Islet of Langerhans (tissue), 1 donor: Measurements from ENCODE around the gene AKNA.

ENCODE experiments used
- FAIRE-seq: peaks from one replicate; lab custom pipeline; 2011; peaks lifted over from hg19 to GRCh38; lab: Jason Lieb, UNC

Gene AKNA

DNA sequence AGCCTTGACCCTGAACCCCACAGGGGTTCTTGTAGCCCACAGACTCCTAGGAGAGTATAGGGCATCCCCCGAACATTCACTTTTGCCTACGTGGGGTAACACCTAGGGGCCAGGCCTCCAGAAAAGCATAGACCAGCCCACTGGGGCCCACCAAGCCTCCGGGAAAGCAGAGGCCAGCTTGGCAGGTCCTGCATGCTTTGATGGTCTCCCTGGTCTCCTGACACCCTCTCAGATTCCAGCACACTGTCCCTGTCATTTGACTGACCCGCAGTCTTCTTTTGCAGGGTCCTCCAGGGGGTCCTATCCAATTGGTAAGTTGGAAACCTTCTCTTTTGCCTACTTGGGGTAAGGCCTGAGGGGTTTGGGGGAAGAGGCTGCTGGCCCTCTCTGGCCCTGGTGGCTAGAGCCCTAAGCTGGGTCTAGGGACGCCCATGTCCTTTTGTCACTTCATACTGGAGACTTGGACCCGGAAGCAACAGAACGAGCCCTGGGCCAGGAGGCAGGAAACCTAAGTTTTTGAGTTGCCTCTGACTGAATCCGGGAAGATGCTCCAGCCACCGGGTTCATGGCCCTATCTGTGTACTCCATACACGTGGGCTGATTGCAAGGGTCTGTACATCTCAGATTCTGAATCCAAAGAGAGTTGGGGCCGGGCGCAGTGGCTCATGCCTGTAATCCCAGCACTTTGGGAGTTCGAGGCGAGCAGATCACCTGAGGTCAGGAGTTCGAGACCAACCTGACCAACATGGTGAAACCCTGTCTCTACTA lies 85.8 kb downstream of the AKNA start:
- FAIRE-seq: no peak

DNA sequence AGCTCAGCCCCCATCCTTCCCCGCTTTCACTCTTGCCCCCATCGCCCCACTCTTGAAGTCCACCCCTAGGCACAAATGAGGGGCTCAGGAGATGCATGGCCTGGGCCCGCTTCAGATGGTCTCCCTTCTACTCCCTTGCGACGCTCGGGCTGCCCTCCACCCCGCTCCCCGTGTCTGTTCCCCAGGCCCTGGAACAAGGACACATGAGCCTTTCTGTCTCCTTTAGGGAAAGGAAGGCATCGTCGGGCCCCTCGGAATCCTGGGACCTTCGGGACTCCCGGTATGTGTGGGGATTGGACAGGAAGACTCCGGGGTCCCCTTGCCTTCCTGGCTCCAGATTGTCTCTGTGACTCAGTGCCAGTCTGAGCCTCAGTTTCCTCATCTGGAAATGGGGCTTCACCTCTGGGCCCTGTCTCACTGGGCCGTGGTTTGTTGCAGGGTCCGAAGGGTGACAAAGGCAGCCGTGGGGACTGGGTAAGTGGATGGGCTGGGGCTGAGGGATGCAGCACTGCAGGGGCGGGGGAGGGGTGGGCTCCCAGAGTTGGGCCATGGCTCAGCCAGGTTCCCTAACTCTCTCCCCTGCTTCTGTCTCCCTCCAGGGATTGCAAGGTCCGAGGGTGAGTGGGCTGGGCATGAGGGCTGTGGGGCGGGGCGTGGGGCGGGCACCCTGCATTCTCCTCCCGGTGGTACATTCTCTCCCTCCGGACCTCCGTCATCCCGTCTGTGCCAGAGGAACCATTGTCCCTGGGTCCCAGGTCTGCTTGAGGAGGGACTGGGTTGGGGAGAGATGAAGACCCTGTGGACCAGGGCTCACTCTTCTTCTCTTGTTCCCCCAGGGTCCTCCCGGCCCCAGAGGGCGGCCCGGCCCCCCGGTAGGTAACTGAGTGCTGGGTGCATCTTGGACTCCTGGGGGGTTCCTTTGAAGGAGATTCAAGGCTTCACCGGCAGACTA lies 86.7 kb downstream of the AKNA start:
- FAIRE-seq: no peak

DNA sequence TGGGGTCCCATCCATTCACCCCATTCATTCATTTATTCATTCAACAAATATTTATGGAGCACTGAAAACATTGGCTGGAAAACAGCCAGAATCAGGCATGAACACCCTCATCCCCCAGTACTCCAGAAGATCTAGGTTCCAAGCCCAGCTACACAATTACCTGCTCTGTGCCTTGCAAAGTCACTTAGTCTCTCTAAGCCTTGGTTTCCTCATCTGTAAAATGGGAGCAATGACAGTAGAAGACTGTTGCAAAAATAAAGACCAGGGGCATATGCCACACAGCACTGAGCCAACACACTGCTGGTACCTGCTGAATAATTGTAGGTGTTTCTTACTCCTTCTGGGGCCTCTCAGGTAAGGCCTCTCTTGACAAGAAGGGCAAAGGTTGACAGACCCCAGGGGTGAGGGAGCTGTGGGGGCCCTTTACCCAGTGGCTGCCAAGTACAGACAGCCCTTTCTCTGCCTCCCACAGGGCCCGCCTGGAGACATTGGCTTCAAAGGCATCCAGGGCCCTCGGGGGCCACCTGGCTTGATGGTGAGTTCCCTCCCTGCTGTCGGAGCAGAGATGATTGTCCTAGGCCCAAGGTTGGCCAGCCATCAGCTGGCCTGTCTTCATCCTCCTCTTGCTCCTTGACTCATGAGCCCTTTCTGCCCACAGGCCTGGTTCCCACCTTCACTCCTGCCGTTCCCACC lies 87.5 kb downstream of the AKNA start:
- no peak for FAIRE-seq

DNA sequence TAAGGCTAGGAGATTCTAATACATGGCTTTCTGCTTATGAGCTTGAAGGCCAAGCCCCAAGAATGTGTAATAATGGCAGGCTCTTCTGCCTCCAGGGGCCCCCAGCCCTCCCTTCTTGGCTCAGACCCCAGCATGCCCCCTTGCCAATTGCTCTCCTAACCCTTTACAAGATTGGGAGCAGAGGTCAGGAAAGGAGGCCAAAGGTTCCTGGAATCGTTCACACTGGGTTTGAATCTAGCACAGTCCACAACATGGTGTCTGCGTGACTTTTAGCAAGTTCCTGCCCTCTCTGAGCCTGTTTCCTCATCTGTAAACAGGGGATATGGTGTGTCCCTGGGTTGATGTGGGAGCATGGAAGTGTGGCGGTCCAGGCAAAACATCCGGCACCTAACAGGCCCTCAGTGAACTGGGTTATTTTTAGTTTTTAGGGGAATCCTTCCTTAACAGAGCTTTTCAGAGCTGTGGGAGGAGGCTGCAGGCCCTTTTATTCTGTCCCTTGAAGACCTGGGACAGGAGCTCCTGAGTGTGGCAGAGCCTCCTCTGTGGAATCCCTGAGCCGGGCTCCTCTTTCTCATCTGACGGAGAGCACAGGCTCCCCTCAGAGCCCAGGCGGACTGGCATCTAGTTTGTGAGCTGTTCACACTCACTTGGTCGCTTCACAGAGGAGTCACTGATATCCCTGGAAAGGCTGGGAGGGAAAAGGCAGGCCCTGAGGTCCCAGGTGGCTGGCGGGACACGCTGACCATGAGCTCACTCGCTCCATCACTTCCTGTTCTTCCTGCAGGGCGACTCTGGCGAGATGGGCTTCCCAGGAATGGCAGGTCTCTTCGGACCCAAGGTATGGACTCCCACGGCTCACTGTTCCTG lies 88.3 kb downstream of the AKNA start:
- no peak for FAIRE-seq

DNA sequence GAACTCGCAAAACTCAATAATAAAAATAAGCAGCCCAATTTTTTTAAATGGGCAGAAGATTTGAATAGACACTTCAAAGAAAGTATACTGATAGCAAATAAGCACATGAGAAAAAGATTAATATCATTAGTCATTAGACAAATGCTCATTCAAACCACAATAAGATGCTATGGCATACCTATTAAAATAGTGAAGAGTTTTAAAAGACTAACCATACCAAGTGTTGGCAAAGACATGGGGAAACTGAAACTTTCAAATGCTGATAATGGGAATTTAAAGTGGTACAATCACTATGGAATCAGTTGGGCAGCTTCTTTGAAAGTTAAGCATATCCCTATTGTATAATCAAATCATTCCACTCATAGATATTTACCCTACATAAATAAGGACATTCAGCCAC lies 91.4 kb downstream of the AKNA start:
- no peak for FAIRE-seq

DNA sequence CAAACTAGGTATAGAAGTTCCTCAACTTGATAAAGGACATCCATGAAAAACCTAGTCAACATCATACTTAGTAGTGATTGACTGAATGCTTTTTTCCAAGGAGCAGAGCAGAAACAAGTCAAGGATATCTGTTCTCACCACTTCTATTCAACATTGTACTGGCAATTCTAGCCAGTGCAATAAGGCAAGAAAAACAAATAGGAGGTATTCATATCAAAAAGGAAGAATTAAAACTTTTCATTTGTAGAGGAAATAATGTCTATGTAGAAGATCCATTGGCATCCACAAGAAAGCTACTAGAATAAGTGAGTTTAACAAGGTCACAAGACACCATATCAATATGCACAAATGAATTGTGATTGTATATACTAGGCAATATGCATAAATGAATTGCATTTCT lies 93.1 kb downstream of the AKNA start:
- no peak for FAIRE-seq

DNA sequence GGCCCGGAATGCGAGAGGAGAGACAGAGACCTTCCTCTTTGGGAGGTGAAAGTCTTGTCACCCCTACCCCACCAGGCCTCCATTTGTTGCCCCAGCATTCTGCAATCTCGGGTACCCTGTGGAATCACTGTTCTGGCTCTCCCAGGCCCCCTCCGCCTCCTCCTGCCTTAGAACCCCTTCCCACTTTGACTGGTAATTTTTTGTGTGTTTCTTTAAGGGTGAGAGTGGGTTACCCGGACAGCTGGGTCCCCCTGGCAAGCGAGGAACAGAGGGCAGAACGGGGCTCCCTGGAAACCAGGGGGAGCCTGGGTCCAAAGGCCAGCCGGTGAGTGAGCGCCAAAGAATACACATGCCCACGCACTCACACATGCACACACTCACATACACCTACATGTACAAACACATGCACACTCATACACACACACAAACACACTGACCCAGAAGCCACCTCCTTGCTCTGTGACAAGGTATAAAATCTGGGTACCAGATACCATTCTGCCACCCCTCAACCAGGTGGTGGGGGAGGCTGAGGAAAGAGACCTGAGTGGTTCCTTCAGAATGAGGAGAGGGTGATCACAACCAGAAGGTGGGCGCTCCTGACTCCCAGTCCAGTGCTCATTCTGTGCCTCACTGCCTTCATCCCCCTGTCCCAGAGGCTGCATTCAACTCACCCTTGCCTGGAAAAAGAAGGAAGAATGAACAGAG lies 95.7 kb downstream of the AKNA start:
- FAIRE-seq: no peak

DNA sequence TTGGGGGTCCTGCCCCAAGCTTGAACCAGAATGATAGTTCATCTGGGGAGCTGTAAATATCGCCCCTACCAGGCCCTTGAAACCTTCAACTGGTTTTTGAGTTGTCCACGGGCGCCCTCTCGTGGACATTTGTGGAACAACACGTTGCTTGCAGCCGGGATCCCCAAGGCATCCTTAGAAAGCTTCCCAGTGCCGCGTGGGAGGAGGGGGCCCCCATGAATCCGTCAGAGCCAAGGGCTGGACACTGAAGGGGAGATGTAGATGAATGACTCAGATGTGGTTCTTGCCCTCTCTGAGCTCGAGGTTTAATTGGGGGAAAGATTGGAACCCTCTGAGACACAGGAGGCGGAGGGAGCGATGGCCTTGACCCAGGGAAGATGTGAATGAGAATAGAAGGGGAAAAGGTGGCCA lies 96.7 kb downstream of the AKNA start:
- FAIRE-seq: no peak

DNA sequence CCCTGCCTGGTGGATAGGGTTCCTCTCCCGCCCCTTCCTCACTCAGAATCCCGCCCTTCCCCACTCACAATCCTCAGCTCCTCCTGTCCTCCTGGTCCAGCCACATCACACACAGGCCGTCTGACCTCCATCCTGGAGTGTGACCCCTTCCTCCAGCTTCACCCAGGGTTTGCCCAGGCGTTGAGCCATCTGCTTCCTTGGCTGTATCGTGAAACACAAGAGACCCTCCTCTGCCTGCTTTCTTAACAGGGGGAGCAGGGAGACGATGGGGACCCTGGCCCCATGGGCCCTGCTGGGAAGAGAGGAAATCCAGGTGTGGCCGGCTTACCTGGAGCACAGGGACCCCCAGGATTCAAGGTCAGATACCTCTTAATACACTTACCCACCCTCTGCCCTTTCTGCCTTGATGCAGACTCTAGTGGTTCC lies 97.2 kb downstream of the AKNA start:
- FAIRE-seq: no peak

DNA sequence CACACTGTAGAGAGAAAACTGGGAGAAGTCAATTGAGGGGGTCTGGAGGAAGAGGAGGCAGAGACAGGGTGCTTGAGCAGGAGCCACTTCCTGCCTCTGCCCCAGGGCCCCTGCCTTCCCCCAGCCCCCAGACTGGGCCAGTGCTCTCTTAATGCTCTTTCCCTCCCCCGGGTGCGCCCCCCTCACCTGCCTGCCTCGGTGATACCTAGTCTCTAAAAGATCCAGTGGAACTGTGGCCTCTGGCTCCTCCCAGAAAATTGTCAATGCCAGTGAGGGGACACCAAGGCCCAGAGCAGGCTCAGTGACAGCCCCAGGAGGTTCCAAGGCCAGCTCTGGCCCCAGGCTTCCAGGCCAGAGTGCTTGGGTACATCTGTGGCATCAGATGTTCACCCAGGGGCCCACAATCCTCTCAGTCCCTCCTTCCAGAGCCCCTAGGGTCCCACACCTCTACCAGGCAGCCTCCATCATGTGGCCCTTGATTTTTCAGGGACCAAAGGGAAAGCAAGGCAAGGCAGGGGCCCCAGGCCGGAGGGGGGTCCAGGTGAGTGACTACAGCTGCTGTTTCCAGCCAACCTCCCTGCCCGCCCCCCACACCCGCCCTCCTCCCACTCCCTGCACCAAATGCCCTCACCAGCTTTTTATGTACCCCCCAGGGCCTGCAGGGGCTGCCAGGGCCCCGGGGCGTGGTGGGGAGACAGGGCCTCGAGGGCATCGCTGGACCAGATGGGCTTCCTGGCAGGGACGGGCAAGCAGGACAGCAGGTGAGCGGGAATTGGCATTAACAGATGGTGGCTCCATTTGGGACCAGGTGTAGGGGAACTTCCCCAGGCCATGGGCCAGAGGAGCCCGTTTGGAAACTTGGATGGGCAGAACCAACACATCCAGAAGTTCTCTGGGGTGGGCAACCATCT lies 98.0 kb downstream of the AKNA start:
- no peak for FAIRE-seq

DNA sequence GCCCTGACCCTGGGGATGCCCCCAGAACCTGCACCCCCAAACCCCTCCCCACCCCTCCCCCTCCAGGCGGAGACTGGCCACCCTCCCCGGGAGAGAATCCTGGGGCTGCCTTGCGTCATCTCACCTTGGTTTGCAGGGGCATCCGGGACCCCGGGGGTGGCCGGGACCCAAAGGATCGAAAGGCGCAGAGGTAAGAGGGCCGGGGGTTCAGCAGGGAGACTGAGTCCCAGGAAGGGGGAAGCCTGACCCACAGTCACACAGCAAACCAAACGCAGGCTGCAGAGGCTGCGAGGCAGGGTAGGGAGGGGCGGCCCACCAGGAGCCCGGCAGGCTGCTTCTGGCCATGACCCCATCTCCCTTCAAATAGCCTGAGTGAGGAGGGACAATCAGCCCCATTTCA lies 98.7 kb downstream of the AKNA start:
- no peak for FAIRE-seq

DNA sequence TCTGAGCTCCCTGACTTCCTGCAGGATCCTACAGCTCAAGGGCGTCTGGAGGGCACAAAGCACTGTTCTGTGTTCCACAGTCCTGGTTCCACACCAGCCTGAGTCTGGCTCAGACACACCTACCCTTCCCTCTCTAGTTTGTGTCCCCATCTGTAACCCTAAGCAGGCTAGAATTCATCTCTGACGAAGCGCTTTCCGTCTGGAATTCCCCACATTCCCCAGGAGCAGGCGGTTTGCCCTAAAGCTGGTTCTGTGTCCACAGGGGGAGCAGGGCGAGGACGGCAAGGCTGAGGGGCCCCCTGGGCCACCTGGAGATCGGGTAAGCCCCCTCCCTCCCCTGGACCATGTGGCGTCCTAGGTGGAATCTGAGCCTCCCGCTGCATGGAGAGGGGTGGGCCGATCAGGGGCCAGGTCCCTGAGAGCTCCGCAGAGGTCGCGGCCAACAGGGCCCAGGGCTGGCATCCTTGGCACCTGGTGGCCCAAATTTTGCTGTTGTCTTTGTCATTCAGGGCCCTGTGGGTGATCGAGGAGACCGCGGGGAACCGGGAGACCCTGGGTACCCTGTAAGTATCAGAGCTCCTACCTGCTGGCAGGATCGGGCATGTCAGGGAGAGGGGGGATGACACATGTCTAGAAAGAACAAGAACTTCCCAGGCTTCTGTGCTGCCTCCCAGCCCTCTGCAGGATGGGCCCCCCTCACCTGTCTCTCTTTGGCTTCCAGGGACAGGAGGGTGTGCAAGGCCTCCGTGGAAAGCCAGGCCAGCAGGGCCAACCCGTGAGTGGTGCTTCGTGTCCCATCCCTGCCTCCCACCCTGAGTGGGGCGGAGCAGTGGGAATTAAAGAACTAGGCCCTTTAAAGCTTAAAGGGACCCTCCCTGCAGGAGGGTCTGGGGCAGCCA lies 99.3 kb downstream of the AKNA start:
- no peak for FAIRE-seq

DNA sequence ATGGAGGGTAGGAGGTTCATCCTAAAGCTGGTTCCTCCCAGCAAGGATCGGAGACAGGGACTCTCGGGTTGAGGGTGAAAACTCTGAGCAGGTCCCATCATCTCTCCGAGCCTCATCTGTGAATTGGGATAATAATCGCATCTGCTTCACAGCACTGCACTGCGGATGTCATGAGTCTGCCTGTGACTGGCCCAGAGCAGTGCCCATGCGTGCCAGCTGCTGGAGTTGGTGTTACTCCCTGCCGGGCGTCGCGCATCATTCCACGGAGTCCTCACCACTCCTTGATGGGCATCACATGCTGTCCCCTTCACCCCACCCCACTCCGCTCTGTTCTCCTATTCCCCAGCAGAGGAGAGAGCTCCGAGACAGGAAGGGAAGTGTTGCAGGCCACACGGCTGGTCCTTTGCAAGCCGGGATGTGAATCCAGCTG lies 100.0 kb downstream of the AKNA start:
- no peak for FAIRE-seq

DNA sequence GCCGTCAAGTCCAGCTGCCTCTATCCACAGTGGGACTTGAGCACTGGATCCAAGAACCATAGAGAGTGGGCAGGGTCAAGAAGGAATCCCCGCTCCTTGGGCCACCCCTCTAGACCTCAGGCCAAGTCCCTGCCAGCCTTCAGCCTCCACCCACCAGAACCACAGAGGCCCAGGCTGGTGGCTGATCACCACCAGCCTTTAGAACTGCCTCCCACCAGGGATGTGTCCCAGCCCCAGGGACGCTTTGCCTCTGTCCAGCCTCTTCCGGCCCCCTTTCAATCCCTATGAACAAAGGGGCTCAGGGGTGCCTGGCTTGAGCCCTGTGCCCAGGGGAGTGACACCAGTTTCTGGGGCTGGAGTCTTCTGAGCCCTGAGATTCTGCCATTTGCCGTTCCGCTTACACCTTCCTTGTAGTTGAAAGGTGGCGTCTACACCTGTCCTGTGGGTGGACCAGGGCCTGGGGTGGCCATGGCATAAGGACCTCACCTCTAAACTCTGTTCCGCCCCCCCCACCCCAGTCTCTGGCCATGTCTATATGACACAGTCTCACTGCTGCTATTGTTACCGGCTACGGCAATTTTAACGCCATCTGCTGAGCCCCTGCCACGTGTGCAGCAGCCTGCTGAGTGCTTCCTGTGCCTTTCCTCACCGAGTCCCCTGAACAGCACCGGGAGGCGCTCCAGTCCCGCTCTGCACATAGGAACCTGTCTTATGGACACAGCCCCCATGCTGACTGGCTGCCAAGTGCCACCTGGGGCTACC lies 100.6 kb downstream of the AKNA start:
- FAIRE-seq: no peak

DNA sequence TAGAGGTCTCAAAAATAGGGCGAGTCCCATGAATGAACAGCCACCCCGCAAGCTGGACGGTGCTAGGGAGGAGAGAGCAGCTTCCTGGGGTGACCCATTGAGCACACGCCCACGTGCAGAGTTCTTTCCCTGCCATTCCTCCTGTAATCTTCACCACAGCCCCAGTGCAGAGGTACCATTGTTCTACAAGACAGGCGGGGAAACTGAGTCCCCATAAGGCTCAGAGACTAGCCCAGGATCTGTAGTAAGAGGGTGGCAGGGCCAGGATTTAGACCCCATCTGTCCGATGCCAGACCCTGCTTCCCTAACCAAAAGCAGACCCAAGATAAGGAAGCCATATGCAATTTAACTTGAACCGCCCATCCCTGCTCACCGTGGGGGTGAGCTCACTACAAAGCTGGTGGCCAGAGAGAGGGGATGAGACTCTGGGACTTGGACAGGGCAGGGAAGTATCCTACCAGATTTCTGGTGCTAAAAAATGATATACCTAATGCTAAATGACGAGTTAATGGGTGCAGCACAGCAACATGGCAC lies 101.6 kb downstream of the AKNA start:
- no peak for FAIRE-seq

DNA sequence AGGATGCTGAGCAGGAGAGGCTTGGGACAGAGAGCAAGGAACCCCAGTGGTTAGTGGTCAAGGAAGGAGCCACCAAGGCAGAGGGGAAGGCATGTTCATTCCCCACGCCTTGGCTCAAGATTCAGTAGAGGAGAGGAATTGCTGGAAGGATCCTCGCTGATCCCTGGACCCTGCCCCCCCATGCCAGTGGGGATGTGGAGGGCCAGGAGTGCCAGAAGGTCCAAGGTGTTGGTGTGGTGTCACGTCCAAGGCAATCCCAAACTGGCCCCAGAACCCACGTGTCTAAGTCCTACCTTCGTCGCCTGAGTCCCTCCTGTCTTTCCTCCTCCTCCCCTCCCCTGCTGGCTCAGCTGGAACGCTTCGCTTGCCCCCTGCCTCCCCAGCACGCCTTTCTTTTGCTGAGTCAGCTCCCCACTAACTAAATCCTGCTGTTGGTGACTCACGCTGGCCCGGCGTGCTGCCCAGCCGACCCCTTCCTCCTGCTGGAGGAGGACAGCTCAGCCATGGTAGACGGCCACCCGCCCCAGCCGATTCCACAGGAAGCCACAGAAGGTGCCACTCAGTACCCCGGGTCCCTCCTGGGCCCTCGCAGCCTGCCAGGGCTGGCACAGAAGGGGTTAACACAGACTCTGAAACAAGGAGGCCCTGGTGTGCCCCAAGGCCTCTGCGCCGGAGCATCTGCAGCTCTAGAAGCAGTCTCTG lies 102.5 kb downstream of the AKNA start:
- no peak for FAIRE-seq

DNA sequence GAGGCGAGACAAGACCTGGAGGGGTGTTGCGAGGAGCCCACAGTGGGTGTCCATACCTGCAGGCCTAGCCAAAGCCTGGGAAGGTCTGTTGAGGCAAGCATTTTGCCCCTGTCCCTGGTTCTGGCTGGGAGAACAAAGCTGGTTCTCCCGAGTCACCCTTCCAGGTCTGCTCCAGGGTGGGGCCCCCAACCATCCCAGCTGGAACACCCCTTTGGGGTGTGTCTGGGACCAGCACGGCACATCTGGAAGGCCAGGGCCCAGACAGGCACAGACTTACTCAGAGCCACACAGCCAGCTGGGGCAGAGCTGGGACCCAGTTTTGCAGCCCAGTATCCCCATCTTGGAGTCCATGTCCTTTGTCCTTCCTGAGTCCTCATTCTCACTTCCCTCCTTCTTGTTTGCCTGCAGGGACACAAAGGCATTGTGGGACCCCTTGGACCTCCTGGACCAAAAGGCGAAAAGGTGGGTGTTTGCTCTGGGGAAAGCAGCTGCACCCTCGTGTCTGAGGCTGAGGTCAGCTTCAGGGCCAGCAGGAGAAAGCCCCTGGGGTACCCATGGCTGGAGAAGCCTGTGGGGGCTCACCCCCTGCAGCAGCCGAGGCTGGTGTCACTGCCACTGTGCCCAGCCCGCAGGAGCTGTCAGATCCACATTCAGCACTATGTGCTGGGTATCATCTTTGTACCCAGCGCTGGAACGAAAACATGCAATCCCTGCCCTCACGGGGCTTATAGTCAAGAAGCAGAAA lies 103.3 kb downstream of the AKNA start:
- no peak for FAIRE-seq
